Ishikawa (cell line): ENCODE data around the gene LSM3.

ENCODE experiments used
- TAF1 ChIP-seq: IDR thresholded peaks from 2 replicates; pipeline ENCODE4 v1.6.1; 2012; ENCODE audit warnings: low read depth, mild to moderate bottlenecking
- ZBTB7A ChIP-seq: IDR thresholded peaks from 2 replicates; pipeline ENCODE4 v1.6.1; 2012; ENCODE audit warnings: low read depth

GRCh38 chr3:14237457-14237856, 58.8 kb downstream of the LSM3 start:
- TF ChIP-seq ZBTB7A (no peak), TAF1 (no peak)
